GM21786 (cell line): ENCODE data around the gene MUC4.
"Not testable (repeated sequence)": the region's sequence is repeated elsewhere in the genome, so short reads cannot be mapped to it uniquely, and the experiment has no call there.

Experiments
- ATAC-seq: cut with Tn5 transposase; IDR thresholded peaks from one replicate; pipeline ENCODE4 v1.9.1; 2021; ENCODE audit not compliant: unreplicated experiment

Gene MUC4

DNA sequence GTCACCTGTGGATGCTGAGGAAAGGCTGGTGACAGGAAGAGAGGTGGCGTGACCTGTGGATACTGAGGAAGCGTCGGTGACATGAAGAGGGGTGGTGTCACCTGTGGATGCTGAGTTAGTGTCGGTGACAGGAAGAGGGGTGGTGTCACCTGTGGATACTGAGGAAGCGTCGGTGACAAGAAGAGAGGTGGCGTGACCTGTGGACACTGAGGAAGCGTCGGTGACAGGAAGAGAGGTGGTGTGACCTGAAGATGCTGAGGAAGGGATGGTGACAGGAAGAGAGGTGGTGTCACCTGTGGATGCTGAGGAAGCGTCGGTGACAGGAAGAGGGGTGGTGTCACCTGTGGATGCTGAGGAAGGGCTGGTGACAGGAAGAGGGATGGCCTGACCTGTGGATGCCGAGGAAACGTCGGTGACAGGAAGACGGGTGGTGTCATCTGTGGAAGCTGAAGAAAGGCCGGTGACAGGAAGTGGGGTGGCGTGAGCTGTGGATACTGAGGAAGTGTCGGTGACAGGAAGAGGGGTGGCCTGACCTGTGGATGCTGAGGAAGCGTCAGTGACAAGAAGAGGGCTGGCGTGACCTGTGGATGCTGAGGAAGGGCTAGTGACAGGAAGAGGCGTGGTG lies 25.8 kb downstream of the MUC4 start:
- not testable (repeated sequence) for ATAC-seq

DNA sequence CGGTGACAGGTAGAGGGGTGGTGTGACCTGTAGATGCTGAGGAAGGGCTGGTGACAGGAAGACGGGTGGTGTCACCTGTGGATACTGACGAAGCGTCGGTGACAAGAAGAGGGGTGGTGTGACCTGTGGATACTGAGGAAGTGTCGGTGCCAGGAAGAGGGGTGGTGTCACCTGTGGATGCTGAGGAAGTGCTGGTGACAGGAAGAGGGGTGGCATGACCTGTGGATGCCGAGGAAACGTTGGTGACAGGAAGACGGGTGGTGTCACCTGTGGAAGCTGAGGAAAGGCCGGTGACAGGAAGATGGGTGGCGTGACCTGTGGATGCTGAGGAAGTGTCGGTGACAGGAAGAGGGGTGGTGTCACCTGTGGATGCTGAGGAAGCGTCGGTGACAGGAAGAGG lies 27.7 kb downstream of the MUC4 start:
- ATAC-seq, result not testable (repeated sequence)

- ATAC-seq, result not testable (repeated sequence)
These were observed 30.5 kb downstream of the MUC4 start for GRCh38 chr3:195781236-195781635.

- ATAC-seq, result no peak
These were observed 33.8 kb downstream of the MUC4 start for GRCh38 chr3:195777975-195778374.

- no peak for ATAC-seq
These were observed 36.8 kb downstream of the MUC4 start for GRCh38 chr3:195774917-195775316.

- no peak for ATAC-seq
These were observed 37.7 kb downstream of the MUC4 start for GRCh38 chr3:195773956-195774537.

- ATAC-seq, result no peak
These were observed 40.0 kb downstream of the MUC4 start for GRCh38 chr3:195771646-195772300.

DNA sequence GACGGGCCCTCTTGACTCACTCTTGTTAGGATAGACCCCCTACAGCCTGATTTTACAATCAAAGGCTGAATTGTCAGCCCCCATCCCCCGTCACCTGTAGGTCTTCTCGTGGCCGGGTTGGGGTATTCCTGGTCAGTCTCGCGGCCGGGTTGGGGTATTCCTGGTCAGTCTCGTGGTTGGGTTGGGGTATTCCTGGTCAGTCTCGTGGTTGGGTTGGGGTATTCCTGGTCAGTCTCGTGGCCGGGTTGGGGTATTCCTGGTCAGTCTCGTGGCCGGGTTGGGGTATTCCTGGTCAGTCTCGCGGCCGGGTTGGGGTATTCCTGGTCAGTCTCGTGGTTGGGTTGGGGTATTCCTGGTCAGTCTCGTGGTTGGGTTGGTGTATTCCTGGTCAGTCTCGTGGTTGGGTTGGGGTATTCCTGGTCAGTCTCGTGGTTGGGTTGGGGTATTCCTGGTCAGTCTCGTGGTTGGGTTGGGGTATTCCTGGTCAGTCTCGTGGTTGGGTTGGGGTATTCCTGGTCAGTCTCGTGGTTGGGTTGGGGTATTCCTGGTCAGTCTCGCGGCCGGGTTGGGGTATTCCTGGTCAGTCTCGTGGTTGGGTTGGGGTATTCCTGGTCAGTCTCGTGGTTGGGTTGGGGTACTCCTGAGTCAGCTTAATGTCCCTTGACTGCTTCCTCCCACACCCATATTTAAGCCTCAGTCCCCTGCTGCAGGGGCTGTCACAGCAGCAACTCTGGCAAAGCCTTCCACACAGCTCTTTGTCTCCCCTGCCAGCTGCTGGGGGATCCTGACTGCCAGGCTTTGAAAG lies 40.7 kb downstream of the MUC4 start:
- not testable (repeated sequence) for ATAC-seq

- ATAC-seq, result no peak
These were observed 41.5 kb downstream of the MUC4 start for GRCh38 chr3:195770081-195770840.

- ATAC-seq, result no peak
These were observed 42.2 kb downstream of the MUC4 start for GRCh38 chr3:195769551-195769950.

DNA sequence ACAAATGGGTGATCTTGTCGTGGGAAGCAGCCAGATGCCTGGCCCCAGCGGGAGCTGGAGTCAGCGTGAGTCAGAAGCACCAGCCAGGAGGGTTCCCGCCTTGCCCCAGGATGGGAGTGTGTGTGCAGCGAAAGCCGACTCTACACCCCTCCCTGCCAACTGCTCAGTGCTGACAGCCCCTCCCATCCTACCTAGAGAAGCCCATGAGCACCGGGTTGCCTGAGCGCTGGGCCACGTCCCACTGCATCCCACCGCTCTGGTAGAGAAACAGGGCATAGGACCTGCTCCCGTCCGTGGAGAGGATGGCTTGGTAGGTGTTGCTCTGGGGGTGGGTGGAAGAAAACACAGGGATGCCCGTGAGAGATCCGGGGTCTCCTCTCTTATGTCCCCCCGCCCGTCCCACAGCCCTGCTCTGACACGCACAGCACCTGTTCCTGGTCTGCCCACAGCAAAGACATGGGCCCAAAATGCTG lies 42.9 kb downstream of the MUC4 start:
- no peak for ATAC-seq

GRCh38 chr3:195768414-195768813 lies 43.3 kb downstream of the MUC4 start:
- ATAC-seq, result no peak

DNA sequence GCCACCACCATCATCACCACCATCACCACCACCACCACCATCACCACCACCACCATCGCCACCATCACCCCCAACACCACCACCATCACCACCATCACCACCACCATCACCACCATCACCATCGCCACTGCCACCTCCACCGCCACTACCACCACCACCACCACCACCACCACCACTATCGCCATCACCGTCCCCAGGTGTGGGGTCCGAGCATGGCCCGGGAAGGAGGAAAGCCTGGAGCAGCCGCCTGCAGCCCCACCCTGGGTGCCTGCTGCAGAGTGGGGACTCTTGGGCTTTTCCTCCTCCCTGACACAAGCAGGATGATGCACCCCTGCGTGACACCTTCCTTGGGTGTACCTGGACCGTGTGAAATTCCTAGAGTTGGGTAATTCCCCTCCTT lies 43.9 kb downstream of the MUC4 start:
- ATAC-seq, result no peak

- no peak for ATAC-seq
These were observed 45.1 kb downstream of the MUC4 start for GRCh38 chr3:195766671-195767070.

- no peak for ATAC-seq
These were observed 46.6 kb downstream of the MUC4 start for GRCh38 chr3:195764961-195765706.

DNA sequence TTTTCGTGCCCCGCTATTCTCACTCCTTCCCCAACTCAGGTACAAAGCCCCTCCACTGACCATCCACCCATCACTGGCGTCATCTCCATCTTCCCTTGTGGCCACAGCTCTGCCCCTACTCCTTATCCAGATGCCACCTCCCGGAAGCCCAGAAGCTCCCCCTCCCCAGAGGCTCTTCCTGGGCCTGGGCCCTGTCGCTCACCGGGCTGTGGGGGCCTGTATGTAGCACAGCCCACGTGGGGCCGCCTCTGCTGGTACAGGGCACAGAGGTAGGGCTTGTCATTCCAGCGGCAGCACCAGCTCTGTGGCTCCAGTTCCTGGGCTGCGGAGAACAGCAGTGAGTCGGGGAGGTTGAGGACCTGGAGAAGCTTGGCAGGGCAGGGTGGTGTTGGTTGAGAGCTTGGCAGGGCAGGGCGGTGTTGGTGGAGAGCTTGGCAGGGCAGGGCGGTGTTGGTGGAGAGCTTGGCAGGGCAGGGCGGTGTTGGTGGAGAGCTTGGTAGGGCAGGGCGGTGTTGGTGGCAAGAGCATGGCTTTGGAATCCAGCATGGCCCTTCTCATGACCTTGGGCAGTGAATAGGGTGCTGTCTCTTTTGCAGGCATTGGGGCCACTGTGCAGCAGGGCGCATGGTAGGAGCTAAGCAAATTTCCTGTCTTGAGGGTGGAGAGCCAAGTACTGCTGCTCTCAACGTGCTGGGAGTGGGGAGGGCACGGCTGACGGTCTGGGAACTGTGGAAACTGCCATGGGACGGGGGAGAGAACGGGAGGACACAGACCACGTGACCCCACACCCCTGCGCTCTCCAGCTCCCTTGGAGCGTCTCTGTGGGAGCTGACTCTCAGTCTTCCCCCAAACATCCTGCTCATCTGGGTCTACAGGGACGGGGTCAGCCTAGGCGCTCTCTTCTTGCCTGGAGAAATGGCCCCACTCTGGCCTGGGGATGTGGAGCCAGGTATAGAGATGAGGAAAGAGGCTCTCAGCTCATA lies 47.6 kb downstream of the MUC4 start:
- ATAC-seq, result no peak

DNA sequence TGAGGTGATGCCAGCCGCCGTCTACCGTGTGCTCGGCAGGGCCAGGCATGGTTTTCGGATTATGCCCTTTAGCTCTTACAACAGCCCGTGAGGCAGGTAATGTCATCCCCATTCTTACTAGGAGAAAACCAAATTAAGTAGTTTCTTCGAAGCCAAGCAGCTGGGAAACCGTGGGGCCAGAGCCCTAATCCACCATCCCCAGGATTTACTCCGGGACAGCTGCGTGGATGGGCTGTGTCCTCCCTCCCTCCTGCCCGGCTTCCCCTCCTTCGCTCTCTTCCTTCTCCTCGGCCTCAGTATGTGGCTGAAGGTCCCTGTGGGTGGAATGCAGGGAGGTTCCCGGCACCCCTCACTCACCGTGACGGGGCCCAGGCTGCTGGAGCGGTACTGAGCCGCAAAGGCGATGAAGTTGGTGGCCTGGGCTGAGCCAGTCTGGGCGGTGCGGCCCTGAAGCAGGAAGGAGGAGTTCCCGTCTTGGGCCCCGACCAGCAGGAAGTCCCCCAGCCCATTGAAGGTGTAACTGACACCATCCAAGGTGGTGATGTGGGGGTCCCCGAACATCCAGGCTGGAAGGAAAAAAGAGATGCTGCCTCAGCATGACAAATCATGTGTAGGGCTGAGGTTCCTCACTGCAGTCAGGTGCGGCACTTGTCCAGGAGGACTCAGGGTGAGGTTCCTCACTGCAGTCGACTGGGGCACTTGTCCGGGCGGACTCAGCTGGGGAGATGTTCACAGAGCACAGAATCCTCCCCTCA lies 48.5 kb downstream of the MUC4 start:
- no peak for ATAC-seq

- no peak for ATAC-seq
These were observed 49.1 kb downstream of the MUC4 start for GRCh38 chr3:195762611-195763010.
